ENCODE measurements around the gene CEP128.

GRCh38 chr14:80485764-80486163, 455.8 kb downstream of the CEP128 start:
- no peak for TF ChIP-seq POLR2A (IDR thresholded peaks at IDR 0.05; ENCODE audit: low read depth, low read length)
- no peak for TF ChIP-seq POLR2AphosphoS5 (IDR thresholded peaks at IDR 0.05; ENCODE audit: low read depth, low read length)
- no peak for TF ChIP-seq SPI1 (IDR thresholded peaks at IDR 0.05; ENCODE audit: low read depth, low read length)
- no peak for TF ChIP-seq PAX5 (IDR thresholded peaks at IDR 0.05; ENCODE audit: insufficient read depth, low read length, severe bottlenecking)
